Stimulated activated CD4-positive, alpha-beta T cell treated with anti-CD3 and anti-CD28 coated beads, TNF-alpha, amount 100 ng/mL, for 48 hours (primary cell): ENCODE data around the gene KRT83.

Experiments used
- DNase-seq, 3 donors: peaks; one replicate each; pipeline ENCODE4 v3.0.0-alpha.2; 2020; ENCODE audit warnings: low read depth in 3 of 3

Gene KRT83

GRCh38 chr12:52332381-52332780 lies 11.2 kb upstream of the KRT83 start:
- no peak for DNase-seq

DNA sequence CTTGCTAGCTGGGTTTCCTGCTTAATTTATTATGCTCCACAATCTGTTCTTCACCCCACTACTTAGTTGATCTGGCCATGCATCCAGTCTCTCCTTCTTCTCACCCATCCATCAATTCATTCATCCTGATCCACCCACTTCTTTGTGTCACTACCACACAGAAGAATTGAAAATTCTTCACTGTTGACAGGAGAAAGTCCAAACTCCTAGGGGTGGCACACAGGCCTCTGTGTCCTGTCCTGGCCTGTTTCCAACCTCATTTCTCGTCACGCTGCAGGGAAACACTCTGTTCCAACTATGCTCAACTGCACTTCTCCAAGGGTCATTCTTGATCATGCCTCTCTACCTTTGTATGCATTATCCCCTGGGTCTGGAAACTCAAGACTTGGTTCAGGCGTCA lies 10.6 kb upstream of the KRT83 start:
- DNase-seq, result no peak

DNA sequence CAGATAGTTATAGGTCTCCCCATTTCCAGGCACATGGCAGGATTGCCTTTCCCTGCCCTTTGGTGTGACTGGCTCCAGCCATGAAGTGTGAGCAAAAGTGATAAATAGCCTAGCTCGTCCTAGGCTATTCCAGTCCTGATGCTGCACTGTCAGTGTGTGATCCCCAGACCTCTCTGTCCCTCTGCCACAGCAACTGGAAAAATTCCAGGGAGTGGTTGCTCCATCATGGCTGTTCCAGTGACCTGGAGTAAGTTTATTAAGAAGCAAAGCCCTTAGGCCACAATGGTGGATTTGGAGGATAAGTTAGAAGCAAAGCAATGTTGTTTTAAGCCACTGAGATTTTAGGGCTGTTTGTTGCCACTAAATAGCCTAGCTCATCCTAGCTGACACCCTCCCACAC lies 9.8 kb upstream of the KRT83 start:
- DNase-seq, result no peak

DNA sequence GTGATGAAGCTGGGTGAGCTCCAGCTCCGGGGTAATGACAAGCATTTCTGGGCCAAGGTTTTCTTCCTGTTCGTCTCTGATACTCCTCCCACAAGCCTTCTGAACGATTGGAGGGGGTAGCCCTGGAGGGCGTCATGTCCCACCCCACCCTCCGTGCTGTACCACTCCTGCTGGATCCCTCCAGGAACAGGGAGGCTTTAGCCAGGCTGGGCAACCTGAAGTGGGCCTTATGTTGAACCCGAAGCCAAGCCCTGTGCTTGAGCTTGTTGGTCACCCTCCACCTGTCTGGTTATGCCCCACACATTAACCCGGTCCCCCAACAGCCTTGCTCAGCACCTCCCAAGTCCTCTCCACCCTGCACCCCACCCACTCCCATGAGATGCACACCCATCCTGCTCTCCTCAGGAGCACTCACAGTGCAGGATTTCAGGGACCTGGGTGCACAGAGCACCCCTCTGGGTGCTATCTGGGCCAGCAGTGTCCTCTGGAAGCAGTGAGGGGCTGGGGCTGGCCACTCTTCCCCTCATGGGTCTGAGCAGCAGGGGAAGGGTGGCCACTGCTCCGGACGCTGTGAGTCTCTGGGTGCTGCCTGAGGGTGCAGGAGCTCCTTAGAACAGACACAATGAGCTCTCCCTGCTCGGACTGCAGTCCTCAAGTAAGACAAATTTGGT lies 6.8 kb upstream of the KRT83 start:
- no peak for DNase-seq

DNA sequence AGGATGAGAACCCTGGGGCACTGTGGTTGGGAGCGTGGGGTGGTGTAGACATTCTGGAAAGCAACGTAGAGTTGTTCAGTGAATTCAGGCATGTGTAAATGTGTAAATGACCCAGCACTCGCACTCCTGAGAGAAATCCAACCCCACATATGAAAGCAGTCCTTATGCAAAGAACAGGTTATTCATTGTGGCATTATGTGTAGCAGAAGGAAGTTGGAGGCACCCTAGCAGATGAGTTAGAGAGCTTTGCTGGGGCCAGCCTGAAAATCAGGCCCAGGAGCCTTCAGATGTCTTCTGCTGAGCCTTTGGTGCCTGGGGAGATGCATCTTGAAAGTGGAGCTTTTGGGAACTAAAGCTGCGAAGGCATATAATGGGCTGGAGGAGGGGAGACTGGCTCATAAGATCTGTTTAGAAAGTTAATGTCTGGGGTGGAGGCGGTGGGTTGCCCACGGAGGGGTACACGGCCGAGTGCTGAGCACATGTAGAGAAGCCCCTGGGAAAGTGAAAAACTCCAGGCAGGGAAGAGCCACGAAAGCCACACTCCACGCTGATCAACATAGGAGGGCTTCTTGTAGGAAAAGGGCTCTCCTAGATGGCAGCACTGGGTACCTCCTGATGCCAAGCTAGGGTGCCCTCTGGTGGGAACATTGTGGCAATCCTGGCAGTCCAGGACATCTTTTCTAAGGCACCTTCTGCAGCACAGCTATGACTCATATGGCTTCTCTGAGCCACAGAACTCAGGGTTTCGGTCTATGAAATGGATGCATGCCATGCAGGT lies 6.0 kb upstream of the KRT83 start:
- peak; percentile 52 to 74 (median 66) for DNase-seq

DNA sequence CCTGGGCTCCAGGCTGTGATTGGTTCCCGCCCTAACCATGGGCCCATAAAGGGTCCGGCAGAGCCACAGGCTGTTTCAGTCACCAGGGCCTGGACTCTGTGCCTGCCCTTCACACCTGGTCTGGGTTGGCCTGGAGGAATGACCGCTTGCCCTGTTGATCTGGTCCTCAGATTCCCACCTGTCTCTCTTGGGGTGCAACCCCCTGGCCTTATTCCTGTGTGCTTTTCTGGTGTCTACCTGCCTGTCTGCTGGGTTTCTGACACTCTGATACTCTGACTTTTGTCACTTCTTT lies 2.9 kb upstream of the KRT83 start:
- no peak for DNase-seq

DNA sequence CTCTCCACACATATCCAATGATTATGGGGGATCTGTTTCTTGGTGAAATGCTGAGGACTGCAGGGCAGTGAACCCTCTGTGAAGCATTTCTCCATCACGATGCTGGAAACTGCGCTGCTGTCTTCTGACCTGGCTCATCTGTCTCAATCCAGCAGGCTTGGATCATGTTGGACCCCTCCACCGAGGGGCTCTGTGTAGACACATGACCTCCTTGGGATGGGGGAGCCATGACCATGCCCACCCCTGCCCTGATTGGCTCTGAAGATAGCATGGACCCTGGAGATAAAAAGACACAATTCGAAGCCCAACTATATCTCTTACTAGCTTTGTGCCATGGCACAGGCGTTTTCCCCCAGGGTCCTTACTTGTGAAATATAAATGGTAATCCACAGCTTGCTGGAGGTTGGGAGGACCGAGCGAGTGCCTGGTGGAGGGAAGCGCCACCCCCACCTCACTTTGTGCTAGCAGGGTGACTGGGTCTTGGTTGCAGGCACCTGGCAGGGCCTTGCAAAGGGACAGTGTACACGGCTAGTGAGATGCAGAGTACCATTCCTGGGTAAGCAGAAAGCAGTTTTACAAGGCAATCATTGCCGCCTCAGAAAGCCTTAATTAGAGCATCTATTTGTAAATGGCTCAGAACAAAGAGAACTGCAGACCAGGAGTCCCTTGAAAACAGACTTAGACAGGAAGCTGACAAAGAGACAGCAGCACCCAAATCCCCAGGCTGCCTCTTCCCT lies 2.4 kb upstream of the KRT83 start:
- DNase-seq, result no peak

DNA sequence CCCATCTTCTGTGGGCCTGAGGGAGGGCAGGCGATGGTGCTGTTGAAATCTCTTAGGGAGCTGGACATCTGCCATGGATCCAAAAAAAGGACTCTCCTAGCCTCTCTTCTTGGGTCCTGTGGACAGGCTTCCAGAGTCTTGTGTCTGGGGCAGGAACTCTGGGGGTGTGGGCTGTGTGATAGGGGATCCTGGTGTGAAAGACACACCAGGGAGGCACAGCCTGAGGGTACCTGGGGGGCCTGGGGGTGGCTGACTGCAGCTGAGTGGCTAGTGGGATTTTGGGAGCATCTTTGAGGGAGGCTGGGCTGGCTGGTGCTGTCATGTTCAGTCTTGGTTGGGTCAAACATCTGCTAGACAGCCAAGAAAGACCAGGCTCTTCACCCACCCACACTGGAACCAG lies 1.8 kb upstream of the KRT83 start:
- no peak for DNase-seq

- no peak for DNase-seq
Observed at GRCh38 chr12:52322069-52322468, 871 bp upstream of the KRT83 start.

GRCh38 chr12:52321418-52321817 lies 220 bp upstream of the KRT83 start:
- no peak for DNase-seq

DNA sequence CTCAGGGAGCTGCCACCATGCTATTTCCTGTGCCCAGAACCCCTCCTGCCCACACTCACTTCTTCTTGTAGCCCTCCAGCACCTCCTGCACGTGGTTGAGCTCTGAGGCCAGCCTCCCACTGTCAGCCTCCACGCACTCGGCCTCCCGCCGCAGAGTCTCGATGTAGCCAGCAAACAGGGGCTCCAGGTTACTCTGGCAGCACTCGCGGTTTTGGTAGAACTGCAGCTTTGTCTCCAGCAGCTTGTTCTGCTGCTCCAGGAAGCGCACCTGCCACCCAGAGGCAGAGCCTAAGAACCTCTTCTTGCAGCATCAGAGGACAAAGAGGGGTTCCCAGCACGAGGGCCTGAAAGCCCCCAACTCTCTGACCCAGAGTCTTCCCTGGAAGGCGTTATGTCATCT lies 2.1 kb downstream of the KRT83 start:
- no peak for DNase-seq

GRCh38 chr12:52318241-52318990 lies 2.8 kb downstream of the KRT83 start:
- DNase-seq, result no peak

GRCh38 chr12:52317468-52318052 lies 3.6 kb downstream of the KRT83 start:
- DNase-seq, result no peak

DNA sequence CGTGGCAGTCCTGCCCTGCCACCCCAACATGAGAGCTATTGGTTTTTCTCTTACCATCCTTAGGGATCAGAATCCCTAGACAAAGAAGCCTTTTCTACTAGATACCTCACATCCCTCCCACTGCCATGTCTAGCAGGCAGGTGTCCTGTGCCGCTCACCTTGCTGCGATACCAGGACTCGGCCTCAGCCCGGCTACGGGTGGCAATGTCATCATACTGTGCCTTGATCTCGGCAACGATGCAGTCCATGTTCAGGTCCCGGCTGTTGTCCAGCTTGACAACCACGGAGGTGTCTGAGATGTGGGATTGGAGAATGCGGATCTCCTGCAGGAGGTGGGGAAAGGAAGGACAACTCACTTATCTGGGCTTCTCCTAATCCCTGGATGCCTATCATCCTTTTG lies 4.5 kb downstream of the KRT83 start:
- no peak for DNase-seq

GRCh38 chr12:52316290-52316689 lies 4.9 kb downstream of the KRT83 start:
- no peak for DNase-seq

DNA sequence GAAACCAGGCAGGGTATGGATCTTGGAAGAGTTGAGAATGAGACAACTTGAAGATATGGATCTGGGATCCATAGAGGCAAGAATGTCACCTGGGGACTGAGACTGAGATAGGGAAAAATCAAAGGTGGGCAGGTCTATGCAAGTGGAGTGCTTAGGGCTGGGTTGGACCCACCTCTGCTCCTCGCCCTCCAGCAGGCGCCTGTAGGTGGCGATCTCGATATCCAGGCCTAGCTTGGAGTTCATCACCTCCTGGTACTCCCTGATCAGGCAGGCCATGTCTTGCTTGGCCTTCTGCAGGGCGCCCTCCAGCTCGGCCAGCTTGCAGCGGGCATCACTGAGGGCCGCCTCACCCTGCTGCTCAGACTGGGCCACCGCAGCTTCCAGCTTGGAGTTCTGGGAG lies 5.5 kb downstream of the KRT83 start:
- DNase-seq, result peak in 1 of 3 donors; percentile 21

GRCh38 chr12:52314511-52314910 lies 6.7 kb downstream of the KRT83 start:
- DNase-seq, result no peak

- no peak for DNase-seq
Observed at GRCh38 chr12:52313926-52314325, 7.3 kb downstream of the KRT83 start.

GRCh38 chr12:52313461-52313860 lies 7.7 kb downstream of the KRT83 start:
- no peak for DNase-seq

- no peak for DNase-seq
Observed at GRCh38 chr12:52312086-52312485, 9.1 kb downstream of the KRT83 start.

DNA sequence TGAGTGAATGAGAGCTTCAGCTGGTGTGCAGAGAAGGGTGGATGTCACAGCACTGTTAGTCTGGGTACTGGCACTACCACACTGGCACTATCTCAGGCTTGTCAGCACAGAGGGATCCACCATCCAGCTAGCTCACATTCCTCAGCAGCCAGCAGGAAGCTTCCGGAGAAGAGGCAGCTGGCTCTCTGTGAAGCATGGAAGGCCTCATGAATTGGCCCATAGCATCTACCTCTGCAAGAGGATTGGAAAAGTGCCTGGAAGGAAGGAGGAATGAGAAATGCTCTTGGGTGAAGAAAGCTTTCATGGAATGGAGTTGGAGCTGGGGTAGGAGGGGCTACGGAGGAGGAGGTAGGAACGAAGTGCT lies 9.9 kb downstream of the KRT83 start:
- DNase-seq, result no peak
